Ovary (tissue), 9 donors: Measurements from ENCODE around the gene UBE2QL1. TPM values are rescaled to one million over a fixed set of nuclear protein-coding genes. Genes with fewer than 3 reads are reported as not detected.

Experiments
- DNase-seq, 5 donors: peaks; one replicate each; pipeline ENCODE4 v3.0.0-alpha.2; 2019 to 2020
- H3K27ac ChIP-seq, 2 donors: fragments of 200-600 bp; one replicate each; pipeline versions ENCODE4 v1.5.1 to v1.8.0; 2019 to 2022
- H3K27me3 ChIP-seq: fragments of 200-600 bp; one replicate; pipeline ENCODE4 v1.8.0; 2022
- H3K36me3 ChIP-seq: fragments of 200-600 bp; sonication (generic); one replicate; pipeline ENCODE4 v1.5.1; 2019
- H3K4me1 ChIP-seq: one replicate; pipeline ENCODE4 v1.8.1; 2013; ENCODE audit warnings: mild to moderate bottlenecking, moderate library complexity; ENCODE audit not compliant: insufficient read depth
- H3K4me3 ChIP-seq: fragments of 200-600 bp; sonication (generic); one replicate; pipeline ENCODE4 v1.5.1; 2017
- H3K9me3 ChIP-seq, 2 donors: fragments of 200-600 bp in 1 of 2; sonication (generic) in 1 of 2; one replicate each; pipeline versions ENCODE4 v1.5.1 to v1.8.1; 2013 to 2019; ENCODE audit warnings: mild to moderate bottlenecking in 1 of 2, moderate library complexity in 1 of 2
- EP300 ChIP-seq: sonication (generic); formaldehyde crosslinking; IDR thresholded peaks from one replicate; pipeline ENCODE4 v1.6.1; 2017; ENCODE audit warnings: antibody characterized with exemption
- POLR2A ChIP-seq: fragments of 450-650 bp; IDR thresholded peaks from one replicate; pipeline ENCODE4 v1.6.1; 2017; ENCODE audit warnings: antibody characterized with exemption, mild to moderate bottlenecking, moderate library complexity
- WGBS, 3 donors: extraction: QIAGEN DNeasy Blood & Tissue Kit in 1 of 3; methylation state at CpG; one replicate each; pipeline versions ENCODE4 v1.1.5 to v1.1.7; 2013 to 2017; 5-methylcytosine and 5-hydroxymethylcytosine counted together
- intact Hi-C, 4 donors: fragments of 100-400 bp; cut with DNase I; formaldehyde crosslinking; loops; one replicate each; pipeline versions ENCODE4 v1.11.0 to v1.15.1; 2022 to 2023
- polyA plus RNA-seq, 2 donors: library from polyadenylated mRNA; stranded (reverse); fragments of 200-250 nt in 1 of 2; fragments of 350-450 nt in 1 of 2; fragmentation: Illumina TruSeq in 1 of 2; extraction: RNeasy Lipid Tissue Mini Kit (QIAGEN cat#74804) in 1 of 2; gene quantifications; one replicate each; pipeline ENCODE4 v1.2.3, GENCODE V29; 2013 to 2014
- total RNA-seq, 7 donors: library from RNA; depleted of rRNA in 2 of 7; stranded (reverse); fragments of >200 nt in 2 of 7; fragmentation: NEBNext Ultra II Directional in 3 of 7; extraction: Animal tissue kit (Norgen Biotek cat#: 25700) in 3 of 7; gene quantifications; one replicate each; pipeline versions ENCODE4 v1.1.0 to v1.2.4, GENCODE V29; 2016 to 2023
- TF ChIP-seq, protein P1 (sequence below), 3 donors: fragments of 450-650 bp in 2 of 3; fragments of 200-600 bp in 1 of 3; IDR thresholded peaks; one replicate each; pipeline versions ENCODE4 v1.5.1 to v1.8.0; 2016 to 2022; ENCODE audit warnings: antibody characterized with exemption in 3 of 3, mild to moderate bottlenecking in 1 of 3
- donor health status: DM: no; HTN: no; CAD: no; lungs with moderate emphysema.
- donor health status: DM: no; HTN: no; CAD: no.
- donor health status: Bipolar disorder and iron deficiency.
- donor health status: DM: yes; HTN: yes; CAD: no.
- donor health status: DM: no; HTN: no; CAD: no.
- donor health status: DM: yes; HTN: yes; CAD: no.

UBE2QL1 gene
- total and polyA plus RNA-seq, 9 donors: 0.30 to 6.4 (median 1.3) TPM

GRCh38 chr5:6480133-6481051, 31.7 kb downstream of the UBE2QL1 start:
- Histone ChIP-seq H3K27ac (no peak overlapping the region), H3K27me3 (no peaks in the 10 kb centered on the region), H3K4me1 (no peaks in the 10 kb centered on the region), H3K36me3 (no peaks in the 10 kb centered on the region), H3K4me3 (no peak overlapping the region), H3K9me3 (no peaks in the 10 kb centered on the region)
- no peak for TF ChIP-seq EP300
- TF ChIP-seq, protein P1, sequence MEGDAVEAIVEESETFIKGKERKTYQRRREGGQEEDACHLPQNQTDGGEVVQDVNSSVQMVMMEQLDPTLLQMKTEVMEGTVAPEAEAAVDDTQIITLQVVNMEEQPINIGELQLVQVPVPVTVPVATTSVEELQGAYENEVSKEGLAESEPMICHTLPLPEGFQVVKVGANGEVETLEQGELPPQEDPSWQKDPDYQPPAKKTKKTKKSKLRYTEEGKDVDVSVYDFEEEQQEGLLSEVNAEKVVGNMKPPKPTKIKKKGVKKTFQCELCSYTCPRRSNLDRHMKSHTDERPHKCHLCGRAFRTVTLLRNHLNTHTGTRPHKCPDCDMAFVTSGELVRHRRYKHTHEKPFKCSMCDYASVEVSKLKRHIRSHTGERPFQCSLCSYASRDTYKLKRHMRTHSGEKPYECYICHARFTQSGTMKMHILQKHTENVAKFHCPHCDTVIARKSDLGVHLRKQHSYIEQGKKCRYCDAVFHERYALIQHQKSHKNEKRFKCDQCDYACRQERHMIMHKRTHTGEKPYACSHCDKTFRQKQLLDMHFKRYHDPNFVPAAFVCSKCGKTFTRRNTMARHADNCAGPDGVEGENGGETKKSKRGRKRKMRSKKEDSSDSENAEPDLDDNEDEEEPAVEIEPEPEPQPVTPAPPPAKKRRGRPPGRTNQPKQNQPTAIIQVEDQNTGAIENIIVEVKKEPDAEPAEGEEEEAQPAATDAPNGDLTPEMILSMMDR (IDR thresholded peaks at IDR 0.05): no peak
- TF ChIP-seq POLR2A: no peak
- DNase-seq: no peak
- intact Hi-C loops: no loop called here
- 82 to 84% (median 84%) methylated on average over 15 of the region's 15 CpGs for WGBS, 3 donors

DNA sequence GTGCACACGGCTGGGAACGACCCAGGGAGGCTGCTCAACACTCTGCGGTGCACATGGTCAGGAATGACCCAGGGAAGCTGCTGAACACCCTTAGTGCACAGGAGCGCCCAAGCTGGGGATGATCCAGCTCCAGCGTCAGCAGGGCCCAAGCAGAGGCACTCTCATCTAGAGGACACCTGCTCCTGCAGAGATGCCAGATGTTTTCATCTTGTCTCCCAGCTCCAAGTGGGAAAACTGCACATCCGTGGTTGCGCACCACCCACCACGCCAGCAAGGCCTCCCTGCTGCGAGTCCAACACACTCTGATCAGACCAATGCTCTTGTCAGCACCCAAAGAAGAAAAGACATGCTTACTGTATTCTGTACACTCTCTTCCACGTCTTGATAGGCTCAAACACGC, 34.1 kb downstream of the UBE2QL1 start:
- Histone ChIP-seq H3K36me3 (no peaks in the 10 kb centered on the region), H3K9me3 (no peaks in the 10 kb centered on the region), H3K4me1 (no peaks in the 10 kb centered on the region), H3K4me3 (no peak overlapping the region), H3K27ac (no peak overlapping the region), H3K27me3 (no peaks in the 10 kb centered on the region)
- DNase-seq: no peak
- TF ChIP-seq EP300: no peak
- TF ChIP-seq, protein P1 (IDR thresholded peaks at IDR 0.05): no peak
- no peak for TF ChIP-seq POLR2A
- 90 to 92% (median 91%) methylated on average over 11 of the region's 11 CpGs for WGBS, 3 donors
- intact Hi-C loops: no loop called here

GRCh38 chr5:6483880-6484382, 35.3 kb downstream of the UBE2QL1 start:
- H3K36me3 ChIP-seq: no peaks in the 10 kb centered on the region
- WGBS, 3 donors: 88 to 96% (median 96%) methylated on average over 9 of the region's 9 CpGs
- TF ChIP-seq, protein P1 (IDR thresholded peaks at IDR 0.05): no peak
- no peak for TF ChIP-seq POLR2A
- no peak for TF ChIP-seq EP300
- DNase-seq: no peak
- no peaks in the 10 kb centered on the region for H3K27me3 ChIP-seq
- no peaks in the 10 kb centered on the region for H3K9me3 ChIP-seq
- H3K4me1 ChIP-seq: no peaks in the 10 kb centered on the region
- H3K4me3 ChIP-seq: no peak overlapping the region
- intact Hi-C loops: no loop called here
- no peak overlapping the region for H3K27ac ChIP-seq

DNA sequence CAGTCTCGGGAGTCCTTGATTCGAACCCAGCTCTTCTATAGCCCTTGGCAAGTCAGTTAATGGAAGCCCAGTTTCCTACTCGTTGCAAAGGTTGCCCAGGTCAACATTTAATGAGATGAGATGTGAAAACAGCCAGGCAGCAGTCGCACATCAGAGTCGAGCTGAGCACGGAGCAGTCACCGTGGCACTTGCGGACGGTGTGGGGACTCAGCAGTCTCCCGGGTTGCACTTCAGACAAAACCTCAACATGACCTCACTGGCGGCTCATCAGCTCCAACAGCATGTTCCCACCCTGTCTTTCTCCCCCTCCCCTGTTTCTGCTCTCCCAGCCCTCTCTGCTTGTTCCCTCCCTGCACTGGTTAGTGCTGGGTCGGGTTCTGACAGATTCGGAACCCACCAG, 35.8 kb downstream of the UBE2QL1 start:
- no peak overlapping the region for H3K4me3 ChIP-seq
- H3K9me3 ChIP-seq: no peaks in the 10 kb centered on the region
- no peaks in the 10 kb centered on the region for H3K4me1 ChIP-seq
- no peak overlapping the region for H3K27ac ChIP-seq
- TF ChIP-seq, protein P1 (IDR thresholded peaks at IDR 0.05): no peak
- TF ChIP-seq EP300 (no peak), POLR2A (no peak)
- 87 to 90% (median 89%) methylated on average over 13 of the region's 13 CpGs for WGBS, 3 donors
- no peaks in the 10 kb centered on the region for H3K27me3 ChIP-seq
- intact Hi-C loops: no loop called here
- H3K36me3 ChIP-seq: no peaks in the 10 kb centered on the region
- no peak for DNase-seq
